Measurements from ENCODE around the gene LILRA1. TPM values are rescaled to one million over a fixed set of nuclear protein-coding genes. Genes with fewer than 3 reads are reported as not detected.

LILRA1 gene
- total RNA-seq, 1 experiment from 2014 or later = not detected

DNA sequence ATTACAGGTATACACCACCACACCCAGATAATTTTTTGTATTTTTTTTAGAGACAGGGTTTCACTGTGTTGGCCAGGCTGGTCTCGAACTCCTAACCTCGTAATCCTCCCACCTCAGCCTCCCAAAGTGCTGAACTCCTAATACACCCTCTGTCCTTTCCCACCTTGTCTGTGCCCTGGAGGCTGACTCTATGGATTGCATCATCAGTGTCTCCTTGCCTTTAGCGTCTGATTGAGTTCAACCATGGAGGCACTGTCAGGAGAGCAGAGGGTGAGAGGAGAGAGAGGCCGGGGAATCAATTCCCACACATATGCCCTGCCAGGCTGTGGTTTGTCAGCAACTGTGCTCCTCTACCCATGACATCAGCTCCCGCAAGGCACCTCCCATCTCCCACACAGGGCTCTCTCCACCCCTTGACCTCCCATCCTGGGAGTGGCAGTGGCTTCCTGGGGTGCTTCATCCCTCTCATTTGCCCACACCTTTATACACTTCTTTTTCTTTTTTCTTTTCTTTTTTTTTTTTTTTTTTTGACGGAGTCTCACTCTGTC lies 56.8 kb downstream of the LILRA1 start:
- POLR2A ChIA-PET = no interaction called here
- Mint-ChIP-seq H3K4me1 (ENCODE audit: low read depth, unreplicated experiment) (no peaks in the 10 kb centered on the region), H3K36me3 (ENCODE audit: insufficient read depth, unreplicated experiment) (no peaks in the 10 kb centered on the region), H3K4me3 (ENCODE audit: unreplicated experiment) (no peak overlapping the region), H3K9me3 (ENCODE audit: unreplicated experiment) (no peaks in the 10 kb centered on the region), H3K27ac (ENCODE audit: unreplicated experiment) (no peak overlapping the region), H3K27me3 (ENCODE audit: insufficient read depth, unreplicated experiment) (peaks cover 10% of the 10 kb centered on the region)
- intact Hi-C loops (cut with micrococcal nuclease; ENCODE audit: unreplicated experiment) = loop anchor here (10.0 kb wide), 1 partner anchor 275 kb away; no protein-coding TSS in a partner anchor
- CTCF ChIA-PET = no interaction called here
- BruUV-seq (replicated peaks) = no TSS peak
- peaks cover 4% of the 10 kb centered on the region; the same call in 1 of the 2 replicates for H3K9me3 ChIP-seq
- H3K4me1 ChIP-seq = no peaks in the 10 kb centered on the region
- no peak for TF ChIP-seq CTCF (IDR thresholded peaks at IDR 0.05; ENCODE audit: insufficient read depth in 1 of 2, low read depth in 1 of 2, low read length in 1 of 2, severe bottlenecking in 1 of 2, unreplicated experiment in 1 of 2)
- no peak overlapping the region for H3K4me3 ChIP-seq (ENCODE audit: low read depth, low read length)
- H3K36me3 ChIP-seq (ENCODE audit: control insufficient read depth, insufficient read depth, low read length) = no peaks in the 10 kb centered on the region
- no peak for DNase-seq
- H3K27me3 ChIP-seq (replicated peaks; ENCODE audit: control insufficient read depth, insufficient read depth, low read length) = no peaks in the 10 kb centered on the region

Small RNAs within 50 kb of the gene (microRNA-seq; reads per million reads assigned to microRNA genes)
- not detected for gene MIR8061

Other genes with a start within 250 kb of the LILRA1 start
- gene LAIR1, start 228.7 kb upstream of the LILRA1 start, total RNA-seq (2022) = not detected in 2 replicates
- not detected in 2 replicates for gene TTYH1, start 178.2 kb upstream of the LILRA1 start, total RNA-seq (2022)
- gene LENG8, start 144.4 kb upstream of the LILRA1 start, total RNA-seq (2022) = 143 and 148 TPM in 2 replicates
- gene LENG9, start 129.9 kb upstream of the LILRA1 start, total RNA-seq (2022) = 6.7 and 6.9 TPM in 2 replicates
- 7.1 and 8.6 TPM in 2 replicates for gene CDC42EP5, start 120.3 kb upstream of the LILRA1 start, total RNA-seq (2022)
- not detected in 2 replicates for gene LAIR2, start 90.8 kb upstream of the LILRA1 start, total RNA-seq (2022)
- gene LILRA2, start 19.8 kb upstream of the LILRA1 start, total RNA-seq (2022) = not detected in 2 replicates
- gene LILRB1, start 36.9 kb downstream of the LILRA1 start, total RNA-seq (2022) = not detected in 2 replicates
- gene LILRB4, start 69.4 kb downstream of the LILRA1 start, total RNA-seq (2022) = not detected in 2 replicates
- not detected in 2 replicates for gene KIR3DL3, start 130.8 kb downstream of the LILRA1 start, total RNA-seq (2022)
- not detected in 2 replicates for gene KIR2DL3, start 144.9 kb downstream of the LILRA1 start, total RNA-seq (2022)
- not detected in 2 replicates for gene KIR2DL1, start 176.2 kb downstream of the LILRA1 start, total RNA-seq (2022)
- not detected in 2 replicates for gene KIR2DL4, start 210.0 kb downstream of the LILRA1 start, total RNA-seq (2022)
- not detected in 2 replicates for gene KIR3DL1, start 222.8 kb downstream of the LILRA1 start, total RNA-seq (2022)
- not detected in 2 replicates for gene KIR2DS4, start 239.0 kb downstream of the LILRA1 start, total RNA-seq (2022)

Measured in Caco-2 (cell line).